MG63 (cell line): ENCODE measurements around the gene RNF151. TPM values are rescaled to one million over a fixed set of nuclear protein-coding genes. Genes with fewer than 3 reads are reported as not detected.

Source experiments
- DNase-seq: peaks from one replicate; pipeline ENCODE4 v3.0.0-alpha.2; 2020
- H3K27me3 ChIP-seq: fragments of 250-450 bp; sonication (Bioruptor Pico); 2 replicates; pipeline ENCODE4 v1.5.1; 2020; ENCODE audit warnings: mild to moderate bottlenecking, moderate library complexity
- H3K36me3 ChIP-seq: fragments of 250-450 bp; sonication (Bioruptor Pico); 2 replicates; pipeline ENCODE4 v1.5.1; 2020; ENCODE audit warnings: mild to moderate bottlenecking, moderate library complexity
- H3K4me3 ChIP-seq: fragments of 250-450 bp; sonication (Bioruptor Pico); 2 replicates; pipeline ENCODE4 v1.5.1; 2020; ENCODE audit warnings: mild to moderate bottlenecking, moderate library complexity
- H3K9me3 ChIP-seq: fragments of 250-450 bp; sonication (Bioruptor Pico); 2 replicates; pipeline ENCODE4 v1.5.1; 2020; ENCODE audit warnings: mild to moderate bottlenecking, moderate library complexity
- total RNA-seq: library from RNA; depleted of rRNA; stranded (reverse); fragments of >200 nt; shearing (Covaris generic); gene quantifications from 2 replicates; pipeline ENCODE4 v1.2.3, GENCODE V29; 2014; ENCODE audit warnings: low replicate concordance

RNF151 gene
- total RNA-seq, 1 experiment from 2014 or later = not detected

GRCh38 chr16:1979271-1980029, 12.8 kb downstream of the RNF151 start:
- H3K4me3 ChIP-seq = no peak overlapping the region
- DNase-seq = no peak
- no peaks in the 10 kb centered on the region for H3K9me3 ChIP-seq
- H3K27me3 ChIP-seq = peaks cover 21% of the 10 kb centered on the region
- peaks cover 36% of the 10 kb centered on the region for H3K36me3 ChIP-seq

GRCh38 chr16:1980030-1980769, 13.5 kb downstream of the RNF151 start:
- Histone ChIP-seq H3K4me3 (no peak overlapping the region), H3K9me3 (no peaks in the 10 kb centered on the region), H3K27me3 (peaks cover 21% of the 10 kb centered on the region), H3K36me3 (peaks cover 32% of the 10 kb centered on the region)
- no peak for DNase-seq

GRCh38 chr16:1980770-1981087, 14.1 kb downstream of the RNF151 start:
- H3K9me3 ChIP-seq = no peaks in the 10 kb centered on the region
- no peak overlapping the region for H3K4me3 ChIP-seq
- H3K36me3 ChIP-seq = peaks cover 32% of the 10 kb centered on the region
- peaks cover 21% of the 10 kb centered on the region for H3K27me3 ChIP-seq
- no peak for DNase-seq

- no peak within 1 kb of the TSS for H3K4me3 ChIP-seq
- peaks cover 32% of the 10 kb centered on the region for H3K36me3 ChIP-seq
- H3K27me3 ChIP-seq = peaks cover 21% of the 10 kb centered on the region
- DNase-seq = no peak
- H3K9me3 ChIP-seq = no peaks in the 10 kb centered on the region
These were observed 14.8 kb downstream of the RNF151 start, which contains the start of gene NOXO1 for GRCh38 chr16:1981398-1981836. NOXO1 (minus strand) TSS chr16:1981469; CDS start chr16:1981179, 290 bp downstream.

GRCh38 chr16:1982013-1982433, 15.4 kb downstream of the RNF151 start:
- no peaks in the 10 kb centered on the region for H3K9me3 ChIP-seq
- no peak overlapping the region for H3K4me3 ChIP-seq
- H3K36me3 ChIP-seq = peaks cover 36% of the 10 kb centered on the region
- H3K27me3 ChIP-seq = peaks cover 21% of the 10 kb centered on the region
- no peak for DNase-seq

DNA sequence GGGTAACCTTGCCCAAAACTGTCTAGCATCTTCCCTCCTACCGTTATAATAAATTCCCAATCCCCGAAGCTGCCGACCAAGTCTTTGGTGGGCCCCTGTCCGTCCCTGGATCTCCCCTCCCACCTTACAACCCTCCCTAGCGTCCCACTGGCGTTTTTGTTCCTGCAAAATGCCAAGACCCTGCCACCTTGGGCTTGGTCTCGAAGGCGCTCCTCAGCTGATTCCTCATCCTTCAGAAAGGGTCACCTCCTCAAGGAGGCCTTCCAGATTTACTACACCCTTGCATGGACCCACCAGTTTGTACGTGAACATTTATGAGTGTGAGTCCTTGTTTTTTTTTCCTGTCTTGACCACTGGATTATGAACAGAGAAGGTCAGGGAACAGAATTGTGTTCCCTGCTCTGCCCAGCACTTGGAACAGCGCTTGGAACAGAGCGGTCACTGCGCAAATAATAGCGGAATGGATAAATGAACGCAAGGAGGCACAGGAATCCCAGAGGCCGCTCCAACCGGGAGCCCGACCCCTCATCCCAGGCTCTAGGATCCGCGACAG, 16.4 kb downstream of the RNF151 start:
- DNase-seq = no peak

GRCh38 chr16:1983544-1984346, 17.1 kb downstream of the RNF151 start, which contains the start of gene GFER:
GFER (plus strand) TSS chr16:1984193; CDS start chr16:1984219, 26 bp downstream.
- no peaks in the 10 kb centered on the region for H3K9me3 ChIP-seq
- H3K4me3 ChIP-seq = peak within 1 kb of the TSS; percentile 67
- H3K27me3 ChIP-seq = peaks cover 21% of the 10 kb centered on the region
- DNase-seq = peak; percentile 95
- peaks cover 24% of the 10 kb centered on the region for H3K36me3 ChIP-seq

More for the DNA sequence above, 16.4 kb downstream of the RNF151 start:
- Histone ChIP-seq H3K36me3 (peaks cover 30% of the 10 kb centered on the region), H3K9me3 (no peaks in the 10 kb centered on the region), H3K27me3 (peaks cover 21% of the 10 kb centered on the region), H3K4me3 (peak overlapping the region; percentile 67)

DNA sequence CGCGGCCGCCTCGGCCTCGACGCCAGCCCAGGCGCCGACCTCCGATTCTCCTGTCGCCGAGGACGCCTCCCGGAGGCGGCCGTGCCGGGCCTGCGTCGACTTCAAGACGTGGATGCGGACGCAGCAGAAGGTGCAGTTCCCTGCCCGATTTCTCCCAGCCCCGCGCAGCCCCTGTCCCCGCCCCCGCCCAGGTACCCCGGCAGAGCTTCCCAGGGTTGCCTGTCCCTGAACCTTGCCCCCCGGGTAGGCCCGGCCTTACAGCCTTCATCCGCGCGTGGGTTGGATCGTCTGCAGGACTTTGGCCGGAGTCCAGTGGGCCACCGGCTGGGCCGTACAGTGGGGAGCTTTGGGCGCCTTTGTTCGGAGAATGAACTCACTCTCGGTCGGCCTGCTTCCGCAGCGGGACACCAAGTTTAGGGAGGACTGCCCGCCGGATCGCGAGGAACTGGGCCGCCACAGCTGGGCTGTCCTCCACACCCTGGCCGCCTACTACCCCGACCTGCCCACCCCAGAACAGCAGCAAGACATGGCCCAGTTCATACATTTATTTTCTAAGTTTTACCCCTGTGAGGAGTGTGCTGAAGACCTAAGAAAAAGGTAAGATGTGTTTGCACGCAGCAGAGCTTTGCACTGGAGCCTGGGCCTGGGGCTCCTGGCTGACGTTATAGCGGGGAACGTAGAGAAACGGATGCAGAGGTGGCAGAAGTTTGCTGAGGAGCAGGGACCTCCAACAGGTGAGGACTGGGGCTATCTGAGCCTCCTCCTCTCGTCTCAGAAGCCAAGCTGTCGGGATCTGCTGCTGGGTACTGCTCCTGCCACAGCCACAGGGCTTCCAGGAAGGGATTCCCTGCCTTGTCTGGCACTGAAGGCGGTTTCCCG, 17.9 kb downstream of the RNF151 start:
- peak overlapping the region; percentile 67 for H3K4me3 ChIP-seq
- no peaks in the 10 kb centered on the region for H3K9me3 ChIP-seq
- H3K27me3 ChIP-seq = peaks cover 21% of the 10 kb centered on the region
- H3K36me3 ChIP-seq = peaks cover 23% of the 10 kb centered on the region
- peak; percentile 47 for DNase-seq

DNA sequence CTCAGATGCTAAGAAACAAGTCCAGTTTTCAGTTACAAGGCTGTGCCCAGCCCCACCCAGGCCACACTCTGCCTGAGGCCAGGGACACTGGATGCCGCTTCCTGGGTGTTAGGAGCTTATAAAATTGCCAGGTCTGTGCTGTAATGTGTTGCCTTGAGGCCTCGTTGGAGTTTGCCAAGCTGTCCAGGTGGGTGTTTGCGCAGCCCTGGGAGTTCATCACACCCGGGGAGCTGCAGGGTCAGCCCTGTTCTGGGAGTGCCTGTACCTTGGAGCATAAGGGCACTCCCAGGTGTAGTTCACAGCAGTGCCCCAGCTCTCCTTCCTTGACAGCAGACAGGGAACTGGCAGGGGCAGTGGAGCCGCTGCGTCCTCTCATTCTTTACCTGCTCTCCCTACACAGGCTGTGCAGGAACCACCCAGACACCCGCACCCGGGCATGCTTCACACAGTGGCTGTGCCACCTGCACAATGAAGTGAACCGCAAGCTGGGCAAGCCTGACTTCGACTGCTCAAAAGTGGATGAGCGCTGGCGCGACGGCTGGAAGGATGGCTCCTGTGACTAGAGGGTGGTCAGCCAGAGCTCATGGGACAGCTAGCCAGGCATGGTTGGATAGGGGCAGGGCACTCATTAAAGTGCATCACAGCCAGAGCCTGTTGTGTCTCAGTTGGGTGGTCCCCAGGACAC, 19.0 kb downstream of the RNF151 start:
- Histone ChIP-seq H3K36me3 (peaks cover 23% of the 10 kb centered on the region), H3K27me3 (peaks cover 17% of the 10 kb centered on the region), H3K9me3 (no peaks in the 10 kb centered on the region), H3K4me3 (peak overlapping the region; percentile 67)
- no peak for DNase-seq

GRCh38 chr16:1987198-1987597, 20.5 kb downstream of the RNF151 start:
- DNase-seq = no peak

GRCh38 chr16:1989209-1990100, 22.8 kb downstream of the RNF151 start, which contains the start of gene SYNGR3:
SYNGR3 (plus strand) TSS chr16:1989970; CDS start chr16:1990103, 133 bp downstream.
- peaks cover 23% of the 10 kb centered on the region for H3K36me3 ChIP-seq
- H3K4me3 ChIP-seq = no peak within 1 kb of the TSS
- no peaks in the 10 kb centered on the region for H3K9me3 ChIP-seq
- peaks cover 8% of the 10 kb centered on the region for H3K27me3 ChIP-seq
- peak; percentile 56 for DNase-seq

More at GRCh38 chr16:1987198-1987597, 20.5 kb downstream of the RNF151 start:
- no peaks in the 10 kb centered on the region for H3K9me3 ChIP-seq
- no peak overlapping the region for H3K4me3 ChIP-seq
- peaks cover 23% of the 10 kb centered on the region for H3K36me3 ChIP-seq
- H3K27me3 ChIP-seq = peaks cover 10% of the 10 kb centered on the region

DNA sequence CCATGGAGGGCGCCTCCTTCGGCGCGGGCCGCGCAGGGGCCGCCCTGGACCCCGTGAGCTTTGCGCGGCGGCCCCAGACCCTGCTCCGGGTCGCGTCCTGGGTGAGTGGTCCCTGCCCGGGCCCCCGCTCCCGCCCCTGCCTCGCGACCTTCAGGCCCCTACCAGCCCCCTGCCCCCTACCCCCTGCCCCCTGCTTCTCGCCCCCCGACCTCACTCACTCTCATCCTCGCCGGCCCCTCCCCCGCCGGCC, 23.4 kb downstream of the RNF151 start:
- Histone ChIP-seq H3K9me3 (no peaks in the 10 kb centered on the region), H3K27me3 (peaks cover 8% of the 10 kb centered on the region), H3K36me3 (peaks cover 20% of the 10 kb centered on the region), H3K4me3 (no peak overlapping the region)
- no peak for DNase-seq

GRCh38 chr16:1990351-1991134, 23.9 kb downstream of the RNF151 start:
- DNase-seq = no peak
- Histone ChIP-seq H3K4me3 (no peak overlapping the region), H3K36me3 (peaks cover 20% of the 10 kb centered on the region), H3K27me3 (peaks cover 8% of the 10 kb centered on the region), H3K9me3 (no peaks in the 10 kb centered on the region)

GRCh38 chr16:1991135-1991551, 24.5 kb downstream of the RNF151 start:
- H3K27me3 ChIP-seq = peaks cover 8% of the 10 kb centered on the region
- peaks cover 19% of the 10 kb centered on the region for H3K36me3 ChIP-seq
- no peaks in the 10 kb centered on the region for H3K9me3 ChIP-seq
- DNase-seq = no peak
- H3K4me3 ChIP-seq = no peak overlapping the region
